SH-SY5Y (cell line): ENCODE measurements around the gene PIGS.

Source experiments
- GATA2 ChIP-seq: IDR thresholded peaks from 2 replicates; pipeline ENCODE4 v1.6.1; 2011; ENCODE audit warnings: mild to moderate bottlenecking, low read depth, low read length
- GATA3 ChIP-seq: IDR thresholded peaks from 2 replicates; pipeline ENCODE4 v1.6.1; 2011; ENCODE audit warnings: low read depth, mild to moderate bottlenecking, low read length, moderate library complexity

PIGS gene

GRCh38 chr17:28548417-28549130, 22.8 kb downstream of the PIGS start:
- TF ChIP-seq GATA3 (no peak), GATA2 (no peak)

GRCh38 chr17:28547623-28548416, 23.5 kb downstream of the PIGS start:
- no peak for TF ChIP-seq GATA2
- no peak for TF ChIP-seq GATA3

- no peak for TF ChIP-seq GATA3
- TF ChIP-seq GATA2: no peak
Observed at GRCh38 chr17:28547096-28547622, 24.2 kb downstream of the PIGS start.

- no peak for TF ChIP-seq GATA2
- no peak for TF ChIP-seq GATA3
Observed at GRCh38 chr17:28545787-28546415, 25.4 kb downstream of the PIGS start.

GRCh38 chr17:28545141-28545503, 26.2 kb downstream of the PIGS start:
- no peak for TF ChIP-seq GATA3
- TF ChIP-seq GATA2: no peak

GRCh38 chr17:28544402-28545140, 26.8 kb downstream of the PIGS start:
- no peak for TF ChIP-seq GATA2
- TF ChIP-seq GATA3: no peak

DNA sequence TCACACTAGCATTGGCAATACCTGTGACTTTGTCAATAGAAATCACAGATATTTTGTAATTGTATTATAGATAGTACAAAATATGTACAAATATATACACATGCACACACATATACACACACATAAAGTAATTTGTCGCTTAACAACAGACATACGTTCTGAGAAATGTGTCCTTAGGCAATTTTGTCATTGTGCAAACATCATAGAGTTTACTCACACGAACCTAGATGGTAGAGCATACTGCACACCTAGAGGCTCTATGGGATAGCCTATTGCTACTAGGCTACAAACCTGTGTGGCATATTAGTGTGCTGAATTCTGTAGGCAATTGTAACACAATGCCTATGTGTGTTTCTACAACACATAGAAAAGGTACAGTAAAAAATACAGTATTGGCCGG, 29.9 kb downstream of the PIGS start:
- TF ChIP-seq GATA3 (no peak), GATA2 (no peak)

DNA sequence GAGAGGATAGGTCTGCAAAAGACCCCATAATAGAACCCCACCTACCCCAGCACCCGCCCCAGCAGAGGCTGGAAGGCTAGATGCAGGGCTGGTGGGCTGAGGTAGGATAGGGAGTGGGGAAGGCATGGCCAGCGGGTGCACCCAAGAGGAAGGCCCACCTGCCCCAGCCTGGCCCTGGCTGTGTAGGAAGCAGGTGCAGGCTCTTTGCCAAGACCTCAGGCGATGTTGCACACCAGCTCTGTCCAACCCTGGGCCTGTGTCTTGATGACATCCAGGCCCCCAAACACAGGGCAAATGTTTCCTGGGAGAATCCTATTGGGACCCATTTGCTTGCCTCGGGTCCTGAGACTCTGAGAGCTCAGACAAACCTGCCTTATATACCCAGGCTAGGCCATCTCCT, 31.1 kb downstream of the PIGS start:
- TF ChIP-seq GATA3 (no peak), GATA2 (no peak)

- TF ChIP-seq GATA2 (no peak), GATA3 (no peak)
Observed at GRCh38 chr17:28538296-28538895, 32.9 kb downstream of the PIGS start.

DNA sequence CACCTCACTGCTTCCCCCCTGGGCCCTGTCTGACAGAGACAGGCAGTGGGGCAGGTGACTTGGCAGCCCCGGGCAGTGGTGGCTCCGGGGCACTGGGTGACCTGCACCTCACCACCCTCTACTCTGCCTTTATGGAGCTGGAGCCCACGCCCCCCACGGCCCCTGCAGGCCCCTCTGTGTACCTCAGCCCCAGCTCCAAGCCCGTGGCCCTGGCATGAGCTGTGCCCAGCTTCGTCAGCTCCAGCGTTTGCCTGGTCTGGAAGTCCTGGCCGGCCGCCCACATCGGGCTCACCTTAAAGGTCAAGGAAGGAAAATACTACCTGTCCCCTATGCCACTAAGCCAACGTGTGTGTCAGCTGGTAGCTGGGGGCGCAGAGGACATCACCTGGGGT, 34.1 kb downstream of the PIGS start:
- TF ChIP-seq GATA3: no peak
- TF ChIP-seq GATA2: no peak

GRCh38 chr17:28536532-28537218, 34.6 kb downstream of the PIGS start:
- TF ChIP-seq GATA3 (no peak), GATA2 (no peak)

DNA sequence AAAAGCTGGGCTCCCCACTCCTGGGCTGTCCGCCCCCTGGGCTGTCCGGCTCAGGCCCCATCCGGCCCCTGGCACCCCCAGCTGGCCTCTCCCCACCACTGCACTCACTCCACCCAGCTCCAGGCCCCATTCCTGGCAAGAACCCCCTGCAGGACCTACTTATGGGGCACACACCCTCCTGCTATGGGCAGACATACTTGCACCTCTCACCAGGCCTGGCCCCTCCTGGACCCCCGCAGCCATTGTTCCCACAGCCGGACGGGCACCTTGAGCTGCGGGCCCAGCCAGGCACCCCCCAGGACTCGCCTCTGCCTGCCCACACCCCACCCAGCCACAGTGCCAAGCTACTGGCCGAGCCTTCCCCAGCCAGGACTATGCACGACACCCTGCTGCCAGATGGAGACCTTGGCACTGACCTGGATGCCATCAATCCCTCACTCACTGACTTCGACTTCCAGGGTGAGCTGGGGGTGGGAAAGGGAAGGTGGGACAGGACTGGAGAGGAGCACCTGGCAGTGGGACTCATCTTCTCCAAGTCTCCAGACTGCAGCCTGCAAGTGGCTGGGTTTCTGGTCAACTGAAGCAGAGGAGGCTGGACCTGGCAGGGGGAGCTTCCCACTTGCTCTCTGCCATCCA, 36.5 kb downstream of the PIGS start:
- TF ChIP-seq GATA2: no peak
- no peak for TF ChIP-seq GATA3

DNA sequence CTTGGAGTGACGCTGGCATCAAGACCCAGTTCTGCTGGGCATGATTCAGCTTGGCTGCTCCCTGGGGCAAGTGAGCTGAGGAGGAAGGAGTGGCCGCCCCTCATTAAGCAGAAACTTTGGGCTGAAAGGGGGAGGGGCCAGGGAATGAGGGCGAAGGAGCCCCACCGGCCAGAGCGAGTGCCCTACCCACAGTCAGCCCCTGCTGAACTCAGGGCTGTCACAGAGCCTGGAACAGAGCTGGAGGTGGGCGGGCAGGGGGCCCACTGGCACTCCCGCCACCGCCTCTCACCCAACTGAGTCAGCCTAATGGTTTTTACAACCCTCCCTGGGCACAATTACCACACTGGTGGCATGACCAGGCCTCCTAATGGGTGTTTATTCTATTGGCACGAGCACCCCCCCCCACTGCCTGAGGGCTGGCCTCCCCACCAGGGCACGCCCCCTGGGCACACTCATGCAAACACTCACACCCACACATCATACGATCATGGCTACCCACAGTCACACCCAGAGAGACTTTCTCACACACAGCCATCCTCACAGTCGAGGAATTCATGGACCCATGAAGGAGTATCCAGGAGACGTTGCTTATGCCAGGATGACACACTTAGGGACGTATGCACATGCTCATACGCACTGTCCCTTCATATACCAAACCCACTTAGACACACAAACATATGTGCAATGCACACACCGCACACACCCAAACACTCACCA, 38.1 kb downstream of the PIGS start:
- TF ChIP-seq GATA2: no peak
- TF ChIP-seq GATA3: no peak
